ENCODE data around the gene GIGYF1. TPM values are rescaled to one million over a fixed set of nuclear protein-coding genes. Genes with fewer than 3 reads are reported as not detected.
"Not testable (repeated sequence)": the region's sequence is repeated elsewhere in the genome, so short reads cannot be mapped to it uniquely, and the experiment has no call there.

Gene GIGYF1
- polyA plus RNA-seq, 3 donors = 44.1 to 63.6 (median 52.7) TPM

GRCh38 chr7:100710452-100710851 lies 16.4 kb upstream of the GIGYF1 start:
- no peak for DNase-seq

DNA sequence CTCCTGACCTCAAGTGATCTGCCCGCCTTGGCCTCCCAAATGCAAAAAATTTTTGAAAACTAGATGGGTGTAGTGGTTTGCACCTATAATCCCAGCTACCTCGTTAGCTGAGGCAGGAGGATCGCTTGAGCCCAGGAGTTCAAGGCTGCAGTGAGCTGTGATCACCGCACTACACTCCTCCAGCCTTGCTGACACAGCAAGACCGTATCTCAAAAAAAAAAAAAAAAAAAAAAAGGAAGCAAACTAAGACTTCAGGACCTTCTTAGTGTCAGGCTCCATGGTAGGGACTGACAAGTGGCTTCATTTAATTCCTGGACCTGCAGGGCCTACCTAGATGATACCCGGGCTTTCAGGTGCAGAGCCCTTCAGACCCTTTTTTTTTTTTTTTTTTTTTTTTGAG lies 14.3 kb upstream of the GIGYF1 start:
- DNase-seq = no peak

DNA sequence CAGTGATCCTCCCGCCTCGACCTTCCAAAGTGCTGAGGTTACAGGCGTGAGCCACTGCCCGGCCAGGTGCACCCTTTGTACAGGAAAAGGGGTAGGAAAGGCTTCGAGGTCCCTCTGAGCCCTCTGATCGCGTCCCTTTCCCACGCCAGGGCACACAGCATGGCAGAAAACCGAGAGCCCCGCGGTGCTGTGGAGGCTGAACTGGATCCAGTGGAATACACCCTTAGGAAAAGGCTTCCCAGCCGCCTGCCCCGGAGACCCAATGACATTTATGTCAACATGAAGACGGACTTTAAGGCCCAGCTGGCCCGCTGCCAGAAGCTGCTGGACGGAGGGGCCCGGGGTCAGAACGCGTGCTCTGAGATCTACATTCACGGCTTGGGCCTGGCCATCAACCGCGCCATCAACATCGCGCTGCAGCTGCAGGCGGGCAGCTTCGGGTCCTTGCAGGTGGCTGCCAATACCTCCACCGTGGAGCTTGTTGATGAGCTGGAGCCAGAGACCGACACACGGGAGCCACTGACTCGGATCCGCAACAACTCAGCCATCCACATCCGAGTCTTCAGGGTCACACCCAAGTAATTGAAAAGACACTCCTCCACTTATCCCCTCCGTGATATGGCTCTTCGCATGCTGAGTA lies 12.7 kb upstream of the GIGYF1 start:
- no peak for DNase-seq

DNA sequence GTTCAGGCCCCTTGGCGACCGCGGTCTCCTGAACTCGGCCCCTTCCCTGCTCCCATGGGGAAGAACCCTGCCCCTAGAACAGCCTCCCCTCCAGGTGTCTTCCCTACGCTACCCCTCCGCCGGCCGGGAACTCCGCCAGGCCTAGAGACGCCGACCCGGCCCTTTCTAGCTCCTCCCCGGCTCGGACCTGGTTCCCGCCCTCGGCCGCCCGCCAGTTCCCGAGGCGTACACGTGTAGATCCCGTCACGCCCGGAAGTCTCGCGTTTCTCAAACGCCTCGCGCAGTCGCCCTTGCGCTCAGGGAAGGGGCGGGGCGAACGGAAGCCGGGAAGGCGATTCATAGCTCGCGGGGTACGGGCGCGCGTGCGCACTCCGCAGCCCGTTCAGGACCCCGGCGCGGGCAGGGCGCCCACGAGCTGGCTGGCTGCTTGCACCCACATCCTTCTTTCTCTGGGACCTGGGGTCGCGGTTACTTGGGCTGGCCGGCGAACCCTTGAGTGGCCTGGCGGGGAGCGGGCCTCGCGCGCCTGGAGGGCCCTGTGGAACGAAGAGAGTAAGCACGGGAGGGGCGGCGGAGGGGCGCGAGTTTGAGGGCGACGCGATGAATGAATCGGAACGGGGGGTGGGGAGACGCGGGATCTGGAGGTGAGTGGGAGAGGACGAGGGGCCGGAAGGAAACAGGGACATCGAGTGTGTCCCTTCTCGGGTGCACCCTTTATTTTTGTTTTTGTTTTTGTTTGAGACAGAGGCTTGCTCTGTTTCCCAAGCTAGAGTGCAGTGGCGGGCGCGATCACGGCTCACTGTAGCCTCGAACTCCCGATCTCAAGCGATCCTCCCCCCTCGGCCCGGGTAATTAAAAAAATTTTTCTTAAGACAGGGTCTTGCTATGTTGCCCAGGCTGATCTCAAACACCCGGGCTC lies 12.0 kb upstream of the GIGYF1 start, which contains the start of gene POP7:
POP7 (plus strand) TSS at position 369 of the 919 bp plus-strand sequence. CDS start 710 bp downstream, outside the sequence.
- DNase-seq = peak; percentile 99

DNA sequence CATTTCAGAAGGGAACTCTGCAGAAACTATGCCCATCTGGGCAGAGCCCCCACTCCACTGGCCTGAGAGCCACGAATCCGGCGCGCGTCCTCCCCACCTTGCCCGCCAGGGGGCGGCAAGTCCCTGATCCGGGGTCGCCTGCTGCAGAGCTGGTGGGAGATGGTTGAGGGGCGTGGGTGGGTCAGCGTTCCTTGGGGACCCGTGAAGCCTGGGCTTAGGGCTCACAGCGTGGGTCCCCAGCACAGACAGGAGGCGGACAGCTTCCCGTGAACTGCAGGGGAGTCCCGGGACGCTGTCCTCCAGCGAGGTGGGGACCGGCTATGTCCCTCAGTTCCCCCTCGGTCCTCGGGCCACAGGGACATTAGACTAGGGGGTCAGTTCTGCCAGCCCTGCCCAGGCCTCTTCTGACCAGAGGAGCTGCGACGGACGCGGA lies 11.3 kb upstream of the GIGYF1 start:
- peak; percentile 80 for DNase-seq

GRCh38 chr7:100701089-100701488 lies 7.0 kb upstream of the GIGYF1 start:
- not testable (repeated sequence) for DNase-seq

- DNase-seq = no peak
Observed at GRCh38 chr7:100699018-100699417, 5.0 kb upstream of the GIGYF1 start.

GRCh38 chr7:100696123-100696521 lies 2.1 kb upstream of the GIGYF1 start:
- DNase-seq = no peak

DNA sequence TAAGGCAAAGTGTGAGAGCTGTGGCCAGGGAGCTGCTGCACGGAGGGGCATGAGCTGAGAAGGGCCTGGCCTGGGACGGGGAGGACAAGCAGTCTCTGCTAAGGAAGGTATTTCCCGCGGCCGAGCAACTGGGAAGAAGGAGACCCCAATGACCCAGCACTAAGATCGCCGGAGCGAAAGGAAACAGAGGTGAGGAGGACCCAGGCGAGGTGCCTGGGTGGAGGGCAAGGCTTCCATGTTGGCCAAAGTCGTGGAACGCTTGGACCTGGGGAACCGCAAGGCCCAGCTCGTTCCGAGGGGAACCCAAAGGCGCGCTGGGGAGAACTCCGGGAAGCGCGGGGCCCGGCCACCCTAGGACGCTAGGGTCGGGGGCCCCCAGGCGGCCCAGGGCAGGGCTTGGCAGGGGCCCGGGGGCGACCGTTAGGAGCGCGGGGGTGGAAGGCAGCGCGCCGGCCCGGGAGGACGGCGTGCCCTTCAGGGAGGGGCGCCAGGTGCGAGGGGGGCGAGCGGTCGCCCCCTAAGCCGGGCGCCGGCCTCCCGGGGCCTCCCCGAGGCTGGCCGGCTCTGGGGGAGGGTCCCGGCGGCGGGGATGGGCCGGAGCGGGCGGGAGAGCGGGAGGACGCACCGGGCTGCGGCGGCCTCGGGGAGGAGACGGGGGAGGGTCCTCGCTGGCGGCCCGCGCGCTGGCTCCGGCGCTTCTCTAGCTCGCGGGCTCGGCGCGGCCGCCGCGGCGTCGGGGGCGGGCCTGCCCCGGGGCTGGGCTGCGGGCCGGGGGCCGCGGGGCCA lies 545 bp downstream of the GIGYF1 start:
- no peak for DNase-seq

- DNase-seq = no peak
Observed at GRCh38 chr7:100692578-100692961, 1.5 kb downstream of the GIGYF1 start.

GRCh38 chr7:100691676-100692577 lies 2.1 kb downstream of the GIGYF1 start:
- DNase-seq = peak; percentile 82

GRCh38 chr7:100689230-100690135 lies 4.6 kb downstream of the GIGYF1 start:
- no peak for DNase-seq

DNA sequence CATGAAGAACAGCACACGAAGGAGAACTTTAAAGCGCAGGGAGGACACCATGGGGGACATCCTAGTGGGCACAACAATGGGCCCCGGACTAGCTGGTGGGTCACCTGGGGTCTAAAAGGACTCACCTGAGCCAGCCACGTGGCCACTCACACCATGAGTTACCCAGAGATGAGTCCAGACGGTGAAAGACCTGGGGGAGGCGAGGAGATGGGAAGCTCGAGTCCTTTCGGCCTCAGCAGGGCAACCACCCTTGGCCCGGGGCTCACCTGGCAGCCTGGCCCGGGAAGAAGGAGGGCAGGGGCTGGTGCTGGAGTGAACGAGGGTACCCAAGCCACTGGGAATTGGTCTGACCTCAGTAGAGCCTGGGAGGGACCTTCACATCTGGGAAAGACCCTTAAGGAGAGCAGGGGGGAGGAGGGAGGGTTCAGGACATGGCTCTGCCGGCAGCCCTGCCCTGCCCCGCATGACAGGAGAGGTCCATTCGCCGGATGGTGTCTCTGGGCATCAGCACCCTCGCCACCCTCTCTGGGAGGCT lies 5.7 kb downstream of the GIGYF1 start:
- no peak for DNase-seq

DNA sequence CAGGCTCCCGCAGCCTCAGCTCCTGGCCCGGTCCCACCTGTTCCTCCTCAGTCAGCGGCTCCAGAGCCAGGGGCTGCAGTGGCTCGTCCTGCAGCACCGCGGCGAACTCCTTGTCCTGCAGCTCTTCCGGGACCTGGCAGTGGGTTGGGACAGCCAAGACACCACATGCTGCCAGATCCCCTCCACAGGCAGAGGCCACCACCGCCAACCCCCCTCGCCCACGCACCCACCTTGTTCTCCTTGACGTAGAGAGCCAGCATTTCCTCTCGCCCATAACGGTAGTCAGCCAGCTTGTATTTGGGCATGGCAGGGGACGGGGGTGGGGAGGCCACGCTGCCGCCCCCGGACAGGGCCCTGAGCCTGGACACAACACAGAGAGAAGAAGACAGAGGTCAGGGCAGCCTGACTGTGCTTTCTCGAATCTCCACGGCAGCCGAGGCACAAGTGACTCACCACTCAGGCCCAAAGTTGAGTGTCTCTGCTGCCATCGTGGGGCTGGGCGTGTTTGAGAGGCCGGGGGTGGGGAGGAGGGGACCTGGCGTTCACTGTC lies 6.2 kb downstream of the GIGYF1 start:
- DNase-seq = no peak

DNA sequence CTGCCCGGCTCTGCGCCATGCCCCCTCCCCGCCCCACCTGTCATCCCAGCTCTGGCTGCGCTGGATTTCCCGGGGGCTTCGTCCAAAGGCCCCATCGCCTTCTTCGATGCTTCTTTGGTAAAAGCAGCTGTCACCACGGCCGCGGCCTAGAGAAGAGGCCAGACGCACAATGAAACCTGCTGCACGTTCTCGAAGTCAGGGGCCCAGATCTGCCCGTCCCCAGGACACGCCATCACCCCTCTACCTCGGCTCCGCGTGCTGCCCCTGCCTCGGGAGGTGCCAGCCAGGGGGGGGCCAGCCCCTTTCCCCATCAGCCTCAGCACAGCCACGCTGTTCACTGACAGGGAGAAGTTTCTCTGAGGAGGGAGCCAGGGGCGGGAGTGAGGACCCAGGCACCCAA lies 6.8 kb downstream of the GIGYF1 start:
- DNase-seq = no peak

GRCh38 chr7:100686822-100687211 lies 7.2 kb downstream of the GIGYF1 start:
- DNase-seq = no peak

DNA sequence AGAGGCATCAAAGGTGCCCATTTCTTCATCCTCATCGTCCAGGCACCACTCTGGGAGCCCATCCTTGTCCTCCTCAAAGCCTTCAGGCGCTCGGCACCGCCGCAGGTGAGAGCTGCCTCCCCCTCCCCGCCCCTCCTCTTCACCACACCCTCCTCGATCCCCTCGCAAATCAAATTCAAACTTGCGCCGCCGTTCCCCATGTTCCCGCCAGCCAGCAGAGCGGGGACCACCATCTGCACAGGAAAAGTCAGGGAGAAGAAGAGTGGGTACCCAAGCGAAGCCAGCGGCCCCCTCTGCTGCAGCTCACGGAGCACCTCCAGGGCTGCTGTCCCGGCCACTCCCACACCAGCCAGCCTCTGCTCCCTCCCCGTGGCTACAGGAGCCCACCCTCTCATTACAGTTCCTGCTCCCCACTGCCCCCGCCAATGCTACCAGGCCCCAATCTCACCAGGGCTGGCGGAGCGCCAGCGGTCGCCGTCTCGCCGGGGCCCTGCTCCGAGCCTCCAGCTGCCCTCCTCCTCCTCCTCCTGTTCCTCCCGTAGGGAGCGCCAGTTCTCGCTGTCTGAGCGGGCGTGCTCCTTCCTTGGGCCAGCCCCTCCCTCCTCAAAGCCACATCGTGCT lies 7.7 kb downstream of the GIGYF1 start:
- DNase-seq = no peak

DNA sequence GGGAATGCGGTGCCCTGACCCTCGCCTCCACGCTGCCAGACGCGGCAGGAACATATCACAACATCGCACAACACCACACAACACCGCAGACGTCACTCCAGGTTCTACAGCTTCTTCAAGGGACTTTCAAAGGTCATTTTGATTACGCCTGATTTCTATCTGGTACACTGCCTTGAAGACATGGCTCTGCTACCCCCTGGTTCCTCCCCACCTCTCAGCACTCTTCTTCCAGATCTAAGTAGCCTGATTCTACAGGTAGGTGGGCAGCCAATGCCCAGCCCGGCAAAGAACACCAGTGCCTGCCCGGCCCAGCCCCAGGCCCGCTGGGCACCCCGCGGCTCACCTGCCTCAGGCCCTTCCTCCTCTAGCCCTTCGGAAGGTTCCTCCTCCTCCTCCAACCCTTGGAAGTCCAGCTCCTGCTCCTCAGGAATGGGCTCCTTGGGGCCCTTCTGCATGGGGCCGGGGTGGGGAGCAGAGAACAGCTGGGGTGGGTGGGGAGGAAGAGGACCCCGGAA lies 8.4 kb downstream of the GIGYF1 start:
- no peak for DNase-seq

All from renal pelvis (tissue), 4 donors.